GM21381 (cell line): ENCODE data around the gene PRRC2A.

Experiments
- ATAC-seq: cut with Tn5 transposase; IDR thresholded peaks from one replicate; pipeline ENCODE4 v1.9.1; 2021; ENCODE audit warnings: mild to moderate bottlenecking, moderate library complexity; ENCODE audit not compliant: unreplicated experiment

PRRC2A gene

DNA sequence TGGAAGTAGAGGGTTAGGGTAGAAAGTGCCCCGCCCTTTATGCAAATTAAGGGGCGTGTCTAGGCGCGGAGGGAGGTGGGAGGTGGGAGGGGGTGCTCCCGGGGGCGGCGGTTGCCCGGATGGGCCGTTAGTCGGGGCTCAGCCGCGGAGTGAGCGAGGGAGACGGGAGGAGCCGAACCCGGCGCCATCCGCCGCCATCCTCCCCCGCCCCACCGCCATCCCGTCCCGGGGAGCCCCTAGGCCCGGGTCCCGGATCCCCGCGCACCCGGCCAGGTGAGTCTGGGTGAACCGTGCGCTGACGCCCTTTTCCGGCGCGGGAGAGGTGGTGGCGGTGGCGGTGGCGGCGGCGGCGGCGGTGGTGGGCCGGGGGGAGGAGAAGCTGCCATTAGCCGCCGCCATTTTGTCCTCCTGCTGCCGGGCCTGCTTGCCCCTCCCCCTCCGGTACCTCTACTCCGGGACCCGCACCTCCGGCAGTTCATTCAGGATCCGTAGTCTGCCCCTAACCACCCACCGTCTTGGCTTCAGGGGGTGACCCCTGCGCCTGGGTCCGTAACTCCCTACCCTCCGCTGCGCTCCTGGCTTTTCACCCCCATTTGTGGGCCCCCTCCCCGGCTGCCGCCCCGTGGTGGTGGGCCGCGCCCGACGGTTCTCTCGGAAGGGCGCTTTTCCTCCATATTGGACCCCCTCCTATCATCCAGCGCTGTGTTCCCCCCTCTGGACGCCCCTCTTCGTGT is at the start of gene PRRC2A:
TSS of gene PRRC2A (plus strand) at position 130 of the 734 bp plus-strand sequence. CDS start 2,075 bp downstream, outside the sequence.
- peak; percentile 50 for ATAC-seq

DNA sequence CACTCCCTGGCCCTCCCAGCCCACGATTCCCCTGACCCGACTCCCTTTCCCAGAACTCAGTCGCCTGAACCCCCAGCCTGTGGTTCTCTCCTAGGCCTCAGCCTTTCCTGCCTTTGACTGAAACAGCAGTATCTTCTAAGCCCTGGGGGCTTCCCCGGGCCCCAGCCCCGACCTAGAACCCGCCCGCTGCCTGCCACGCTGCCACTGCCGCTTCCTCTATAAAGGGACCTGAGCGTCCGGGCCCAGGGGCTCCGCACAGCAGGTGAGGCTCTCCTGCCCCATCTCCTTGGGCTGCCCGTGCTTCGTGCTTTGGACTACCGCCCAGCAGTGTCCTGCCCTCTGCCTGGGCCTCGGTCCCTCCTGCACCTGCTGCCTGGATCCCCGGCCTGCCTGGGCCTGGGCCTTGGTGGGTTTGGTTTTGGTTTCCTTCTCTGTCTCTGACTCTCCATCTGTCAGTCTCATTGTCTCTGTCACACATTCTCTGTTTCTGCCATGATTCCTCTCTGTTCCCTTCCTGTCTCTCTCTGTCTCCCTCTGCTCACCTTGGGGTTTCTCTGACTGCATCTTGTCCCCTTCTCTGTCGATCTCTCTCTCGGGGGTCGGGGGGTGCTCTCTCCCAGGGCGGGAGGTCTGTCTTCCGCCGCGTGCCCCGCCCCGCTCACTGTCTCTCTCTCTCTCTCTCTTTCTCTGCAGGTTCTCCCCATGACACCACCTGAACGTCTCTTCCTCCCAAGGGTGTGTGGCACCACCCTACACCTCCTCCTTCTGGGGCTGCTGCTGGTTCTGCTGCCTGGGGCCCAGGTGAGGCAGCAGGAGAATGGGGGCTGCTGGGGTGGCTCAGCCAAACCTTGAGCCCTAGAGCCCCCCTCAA is 48.2 kb upstream of the PRRC2A start, which contains the start of gene LTA:
TSS of gene LTA (plus strand) at position 249 of the 871 bp plus-strand sequence. CDS start at position 703, 454 bp downstream.
- no peak for ATAC-seq

DNA sequence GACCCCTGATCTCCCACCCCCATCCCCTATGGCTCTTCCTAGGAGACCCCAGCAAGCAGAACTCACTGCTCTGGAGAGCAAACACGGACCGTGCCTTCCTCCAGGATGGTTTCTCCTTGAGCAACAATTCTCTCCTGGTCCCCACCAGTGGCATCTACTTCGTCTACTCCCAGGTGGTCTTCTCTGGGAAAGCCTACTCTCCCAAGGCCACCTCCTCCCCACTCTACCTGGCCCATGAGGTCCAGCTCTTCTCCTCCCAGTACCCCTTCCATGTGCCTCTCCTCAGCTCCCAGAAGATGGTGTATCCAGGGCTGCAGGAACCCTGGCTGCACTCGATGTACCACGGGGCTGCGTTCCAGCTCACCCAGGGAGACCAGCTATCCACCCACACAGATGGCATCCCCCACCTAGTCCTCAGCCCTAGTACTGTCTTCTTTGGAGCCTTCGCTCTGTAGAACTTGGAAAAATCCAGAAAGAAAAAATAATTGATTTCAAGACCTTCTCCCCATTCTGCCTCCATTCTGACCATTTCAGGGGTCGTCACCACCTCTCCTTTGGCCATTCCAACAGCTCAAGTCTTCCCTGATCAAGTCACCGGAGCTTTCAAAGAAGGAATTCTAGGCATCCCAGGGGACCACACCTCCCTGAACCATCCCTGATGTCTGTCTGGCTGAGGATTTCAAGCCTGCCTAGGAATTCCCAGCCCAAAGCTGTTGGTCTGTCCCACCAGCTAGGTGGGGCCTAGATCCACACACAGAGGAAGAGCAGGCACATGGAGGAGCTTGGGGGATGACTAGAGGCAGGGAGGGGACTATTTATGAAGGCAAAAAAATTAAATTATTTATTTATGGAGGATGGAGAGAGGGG is 47.0 kb upstream of the PRRC2A start:
- no peak for ATAC-seq

DNA sequence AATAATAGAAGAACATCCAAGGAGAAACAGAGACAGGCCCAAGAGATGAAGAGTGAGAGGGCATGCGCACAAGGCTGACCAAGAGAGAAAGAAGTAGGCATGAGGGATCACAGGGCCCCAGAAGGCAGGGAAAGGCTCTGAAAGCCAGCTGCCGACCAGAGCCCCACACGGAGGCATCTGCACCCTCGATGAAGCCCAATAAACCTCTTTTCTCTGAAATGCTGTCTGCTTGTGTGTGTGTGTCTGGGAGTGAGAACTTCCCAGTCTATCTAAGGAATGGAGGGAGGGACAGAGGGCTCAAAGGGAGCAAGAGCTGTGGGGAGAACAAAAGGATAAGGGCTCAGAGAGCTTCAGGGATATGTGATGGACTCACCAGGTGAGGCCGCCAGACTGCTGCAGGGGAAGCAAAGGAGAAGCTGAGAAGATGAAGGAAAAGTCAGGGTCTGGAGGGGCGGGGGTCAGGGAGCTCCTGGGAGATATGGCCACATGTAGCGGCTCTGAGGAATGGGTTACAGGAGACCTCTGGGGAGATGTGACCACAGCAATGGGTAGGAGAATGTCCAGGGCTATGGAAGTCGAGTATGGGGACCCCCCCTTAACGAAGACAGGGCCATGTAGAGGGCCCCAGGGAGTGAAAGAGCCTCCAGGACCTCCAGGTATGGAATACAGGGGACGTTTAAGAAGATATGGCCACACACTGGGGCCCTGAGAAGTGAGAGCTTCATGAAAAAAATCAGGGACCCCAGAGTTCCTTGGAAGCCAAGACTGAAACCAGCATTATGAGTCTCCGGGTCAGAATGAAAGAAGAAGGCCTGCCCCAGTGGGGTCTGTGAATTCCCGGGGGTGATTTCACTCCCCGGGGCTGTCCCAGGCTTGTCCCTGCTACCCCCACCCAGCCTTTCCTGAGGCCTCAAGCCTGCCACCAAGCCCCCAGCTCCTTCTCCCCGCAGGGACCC is 46.1 kb upstream of the PRRC2A start:
- no peak for ATAC-seq

DNA sequence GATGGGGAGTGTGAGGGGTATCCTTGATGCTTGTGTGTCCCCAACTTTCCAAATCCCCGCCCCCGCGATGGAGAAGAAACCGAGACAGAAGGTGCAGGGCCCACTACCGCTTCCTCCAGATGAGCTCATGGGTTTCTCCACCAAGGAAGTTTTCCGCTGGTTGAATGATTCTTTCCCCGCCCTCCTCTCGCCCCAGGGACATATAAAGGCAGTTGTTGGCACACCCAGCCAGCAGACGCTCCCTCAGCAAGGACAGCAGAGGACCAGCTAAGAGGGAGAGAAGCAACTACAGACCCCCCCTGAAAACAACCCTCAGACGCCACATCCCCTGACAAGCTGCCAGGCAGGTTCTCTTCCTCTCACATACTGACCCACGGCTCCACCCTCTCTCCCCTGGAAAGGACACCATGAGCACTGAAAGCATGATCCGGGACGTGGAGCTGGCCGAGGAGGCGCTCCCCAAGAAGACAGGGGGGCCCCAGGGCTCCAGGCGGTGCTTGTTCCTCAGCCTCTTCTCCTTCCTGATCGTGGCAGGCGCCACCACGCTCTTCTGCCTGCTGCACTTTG is 45.1 kb upstream of the PRRC2A start, which contains the start of gene TNF:
TSS of gene TNF (plus strand) at position 231 of the 567 bp plus-strand sequence. CDS start at position 408, 177 bp downstream.
- ATAC-seq = no peak

DNA sequence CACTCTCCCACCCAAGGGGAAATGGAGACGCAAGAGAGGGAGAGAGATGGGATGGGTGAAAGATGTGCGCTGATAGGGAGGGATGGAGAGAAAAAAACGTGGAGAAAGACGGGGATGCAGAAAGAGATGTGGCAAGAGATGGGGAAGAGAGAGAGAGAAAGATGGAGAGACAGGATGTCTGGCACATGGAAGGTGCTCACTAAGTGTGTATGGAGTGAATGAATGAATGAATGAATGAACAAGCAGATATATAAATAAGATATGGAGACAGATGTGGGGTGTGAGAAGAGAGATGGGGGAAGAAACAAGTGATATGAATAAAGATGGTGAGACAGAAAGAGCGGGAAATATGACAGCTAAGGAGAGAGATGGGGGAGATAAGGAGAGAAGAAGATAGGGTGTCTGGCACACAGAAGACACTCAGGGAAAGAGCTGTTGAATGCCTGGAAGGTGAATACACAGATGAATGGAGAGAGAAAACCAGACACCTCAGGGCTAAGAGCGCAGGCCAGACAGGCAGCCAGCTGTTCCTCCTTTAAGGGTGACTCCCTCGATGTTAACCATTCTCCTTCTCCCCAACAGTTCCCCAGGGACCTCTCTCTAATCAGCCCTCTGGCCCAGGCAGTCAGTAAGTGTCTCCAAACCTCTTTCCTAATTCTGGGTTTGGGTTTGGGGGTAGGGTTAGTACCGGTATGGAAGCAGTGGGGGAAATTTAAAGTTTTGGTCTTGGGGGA is 44.4 kb upstream of the PRRC2A start:
- ATAC-seq = no peak

DNA sequence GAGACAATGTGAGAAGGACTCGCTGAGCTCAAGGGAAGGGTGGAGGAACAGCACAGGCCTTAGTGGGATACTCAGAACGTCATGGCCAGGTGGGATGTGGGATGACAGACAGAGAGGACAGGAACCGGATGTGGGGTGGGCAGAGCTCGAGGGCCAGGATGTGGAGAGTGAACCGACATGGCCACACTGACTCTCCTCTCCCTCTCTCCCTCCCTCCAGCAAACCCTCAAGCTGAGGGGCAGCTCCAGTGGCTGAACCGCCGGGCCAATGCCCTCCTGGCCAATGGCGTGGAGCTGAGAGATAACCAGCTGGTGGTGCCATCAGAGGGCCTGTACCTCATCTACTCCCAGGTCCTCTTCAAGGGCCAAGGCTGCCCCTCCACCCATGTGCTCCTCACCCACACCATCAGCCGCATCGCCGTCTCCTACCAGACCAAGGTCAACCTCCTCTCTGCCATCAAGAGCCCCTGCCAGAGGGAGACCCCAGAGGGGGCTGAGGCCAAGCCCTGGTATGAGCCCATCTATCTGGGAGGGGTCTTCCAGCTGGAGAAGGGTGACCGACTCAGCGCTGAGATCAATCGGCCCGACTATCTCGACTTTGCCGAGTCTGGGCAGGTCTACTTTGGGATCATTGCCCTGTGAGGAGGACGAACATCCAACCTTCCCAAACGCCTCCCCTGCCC is 43.5 kb upstream of the PRRC2A start:
- ATAC-seq = no peak

DNA sequence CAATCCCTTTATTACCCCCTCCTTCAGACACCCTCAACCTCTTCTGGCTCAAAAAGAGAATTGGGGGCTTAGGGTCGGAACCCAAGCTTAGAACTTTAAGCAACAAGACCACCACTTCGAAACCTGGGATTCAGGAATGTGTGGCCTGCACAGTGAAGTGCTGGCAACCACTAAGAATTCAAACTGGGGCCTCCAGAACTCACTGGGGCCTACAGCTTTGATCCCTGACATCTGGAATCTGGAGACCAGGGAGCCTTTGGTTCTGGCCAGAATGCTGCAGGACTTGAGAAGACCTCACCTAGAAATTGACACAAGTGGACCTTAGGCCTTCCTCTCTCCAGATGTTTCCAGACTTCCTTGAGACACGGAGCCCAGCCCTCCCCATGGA is 42.9 kb upstream of the PRRC2A start:
- no peak for ATAC-seq

DNA sequence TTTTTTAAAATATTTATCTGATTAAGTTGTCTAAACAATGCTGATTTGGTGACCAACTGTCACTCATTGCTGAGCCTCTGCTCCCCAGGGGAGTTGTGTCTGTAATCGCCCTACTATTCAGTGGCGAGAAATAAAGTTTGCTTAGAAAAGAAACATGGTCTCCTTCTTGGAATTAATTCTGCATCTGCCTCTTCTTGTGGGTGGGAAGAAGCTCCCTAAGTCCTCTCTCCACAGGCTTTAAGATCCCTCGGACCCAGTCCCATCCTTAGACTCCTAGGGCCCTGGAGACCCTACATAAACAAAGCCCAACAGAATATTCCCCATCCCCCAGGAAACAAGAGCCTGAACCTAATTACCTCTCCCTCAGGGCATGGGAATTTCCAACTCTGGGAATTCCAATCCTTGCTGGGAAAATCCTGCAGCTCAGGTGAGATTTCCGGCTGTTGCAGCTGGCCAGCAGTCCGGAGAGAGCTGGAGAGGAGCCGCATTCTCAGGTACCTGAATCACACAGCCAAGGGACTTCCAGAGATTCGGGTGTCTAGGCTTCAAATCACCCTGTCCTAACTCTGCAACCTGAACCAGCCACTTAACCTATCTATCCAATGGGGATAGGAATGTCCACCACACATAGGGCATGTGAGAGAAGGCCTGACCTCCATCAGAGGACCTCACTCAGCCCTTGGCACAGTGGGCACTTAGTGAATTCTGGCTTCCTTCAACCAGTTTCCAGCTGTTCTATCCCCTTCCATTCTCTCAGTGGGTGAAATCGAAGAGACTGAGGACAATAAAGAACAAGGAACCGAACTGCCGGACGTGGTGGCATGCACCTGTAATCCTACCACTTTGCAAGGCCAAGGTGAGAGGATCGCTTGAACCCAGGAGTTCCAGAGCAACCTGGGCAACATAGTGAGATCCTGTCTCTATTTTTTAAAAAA is 42.1 kb upstream of the PRRC2A start:
- no peak for ATAC-seq

DNA sequence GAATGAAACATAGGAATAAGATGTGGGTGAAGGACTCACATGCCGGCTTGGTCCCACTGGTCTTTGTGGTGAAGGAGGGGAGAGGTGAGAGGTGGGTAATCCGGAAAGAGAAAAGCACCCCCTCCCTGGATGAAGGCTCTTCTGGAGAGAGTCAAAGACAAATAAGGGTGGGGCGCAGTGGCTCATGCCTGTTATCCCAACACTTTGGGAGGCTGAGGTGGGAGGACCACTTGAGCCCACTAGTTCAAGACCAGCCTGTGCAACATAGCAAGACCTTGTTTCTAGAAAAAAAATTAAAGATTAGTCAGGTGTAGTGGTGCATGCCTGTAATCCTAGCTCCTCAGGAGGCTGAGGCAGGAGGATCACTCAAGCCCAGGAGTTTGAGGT is 41.4 kb upstream of the PRRC2A start:
- no peak for ATAC-seq

DNA sequence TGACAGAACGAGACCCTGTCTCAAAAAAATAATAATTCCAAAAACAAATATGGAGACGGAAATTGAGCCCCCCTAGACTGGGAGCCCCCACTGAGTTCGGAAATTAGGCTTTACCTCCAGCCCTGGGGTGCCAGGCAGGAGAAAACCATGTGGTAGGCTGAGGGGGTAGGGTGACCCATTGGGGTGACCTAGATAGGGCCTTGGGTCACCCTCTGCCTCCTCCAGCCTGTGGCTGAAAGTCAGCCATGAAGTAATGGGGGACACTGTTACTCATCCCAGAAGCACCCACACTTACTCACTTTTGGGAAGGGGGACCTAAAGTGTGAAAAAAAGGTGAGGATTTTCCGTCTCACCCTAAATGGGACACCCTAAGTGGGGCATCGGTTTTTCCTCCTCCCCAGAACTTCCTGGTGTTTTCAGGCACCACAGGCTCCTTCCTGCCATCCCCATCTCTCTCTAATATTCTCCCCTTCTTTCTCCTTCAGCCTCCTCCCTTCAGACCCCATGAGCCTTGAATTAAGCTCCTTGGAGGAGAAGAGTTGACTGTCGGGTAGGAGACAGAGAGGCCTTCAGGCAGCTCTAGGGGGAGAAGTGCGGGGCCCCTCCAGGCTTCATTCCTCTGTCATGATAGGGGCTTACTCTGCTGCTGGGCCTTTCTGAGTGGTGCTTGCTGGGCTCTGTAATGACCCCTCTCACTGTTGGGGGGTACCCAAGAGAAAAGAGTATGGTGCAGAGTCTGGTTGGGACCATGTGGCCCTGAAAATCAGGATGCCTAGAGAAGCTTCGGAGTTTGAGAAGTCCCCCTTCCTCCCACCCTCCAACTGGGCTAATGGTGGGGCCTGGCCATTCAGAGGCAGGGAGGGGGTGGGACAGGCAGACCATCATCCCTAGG is 40.7 kb upstream of the PRRC2A start:
- ATAC-seq = no peak

DNA sequence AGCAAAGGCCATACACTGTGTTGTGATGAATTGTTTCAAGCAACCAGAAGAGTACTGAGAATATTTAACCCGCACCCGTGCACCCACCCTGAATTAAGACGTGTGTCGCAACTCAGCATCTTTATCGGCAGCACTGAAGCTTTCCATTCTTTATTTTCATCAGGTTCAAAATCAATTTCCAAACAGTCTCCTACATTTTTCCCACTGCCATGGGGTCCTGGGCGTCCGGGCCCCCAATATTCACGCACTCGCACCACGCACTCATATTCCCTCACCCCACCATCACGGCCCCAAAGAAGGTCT is 40.1 kb upstream of the PRRC2A start:
- no peak for ATAC-seq

DNA sequence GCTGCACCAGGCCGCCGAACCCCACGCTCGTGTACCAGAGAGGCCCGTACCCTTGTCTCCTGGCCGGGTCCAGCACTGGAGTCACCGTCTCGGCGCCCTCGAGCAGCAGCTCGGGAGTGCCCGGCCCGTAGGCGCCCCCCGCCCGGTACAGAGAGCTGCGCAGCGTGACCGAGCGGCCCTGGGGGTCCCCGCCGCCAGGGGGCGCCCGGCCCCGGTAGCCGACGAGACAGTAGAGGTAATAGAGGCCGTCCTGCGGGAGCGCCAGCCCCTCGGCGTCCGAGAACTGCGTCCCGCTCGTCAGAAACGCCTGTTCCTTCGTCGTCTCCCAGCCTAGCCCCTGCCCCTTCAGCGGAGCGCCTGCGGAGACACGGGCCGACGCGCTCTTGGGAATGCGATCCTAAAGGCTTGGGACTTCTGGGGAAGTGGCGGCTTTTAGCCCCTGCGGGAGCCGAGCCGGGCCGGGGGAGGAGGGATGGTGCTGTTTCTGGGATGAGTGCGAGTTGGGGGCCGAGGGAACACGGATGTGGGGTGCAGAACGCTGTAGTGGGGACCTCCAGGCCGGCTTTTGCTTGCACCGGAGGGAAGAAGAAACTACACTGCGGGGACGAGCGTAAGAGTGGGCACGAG is 39.6 kb upstream of the PRRC2A start:
- no peak for ATAC-seq

DNA sequence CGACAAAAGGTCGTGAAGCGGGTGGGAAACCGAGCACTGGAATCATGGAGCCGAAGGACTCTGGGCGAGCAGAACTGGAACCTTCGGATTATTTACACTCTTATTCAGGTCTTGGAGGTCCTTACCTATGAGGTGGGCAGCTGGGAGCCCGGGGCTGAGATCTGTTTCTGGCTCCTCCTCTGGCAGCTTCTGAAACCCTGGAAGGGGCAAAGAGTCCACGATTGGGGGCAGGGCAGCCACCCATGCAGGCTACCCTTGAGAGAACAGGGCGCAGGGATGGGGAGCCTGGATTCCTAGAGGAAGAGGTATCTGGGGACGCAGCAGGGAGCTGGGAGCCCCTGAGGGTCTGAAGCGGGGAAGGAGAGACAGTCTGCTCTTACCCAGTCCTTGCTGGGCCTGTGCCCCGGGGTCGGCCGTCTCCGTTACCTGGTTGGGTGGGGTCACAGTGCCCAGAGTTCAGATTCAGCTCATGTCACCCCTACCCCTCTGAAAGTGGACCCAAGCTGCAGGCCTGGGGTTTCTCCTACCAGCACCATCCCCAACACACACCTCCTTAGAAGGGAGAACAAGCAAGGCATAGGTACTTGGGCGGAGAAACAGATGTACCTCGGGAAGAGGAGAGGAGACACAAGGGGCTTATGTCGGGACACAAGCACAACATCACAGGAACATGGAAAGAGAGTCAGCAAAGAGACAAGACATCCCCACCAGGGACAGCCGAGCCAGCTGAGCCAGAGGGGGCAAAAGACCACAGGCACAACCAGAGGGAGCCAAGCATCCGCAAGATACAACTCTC is 38.9 kb upstream of the PRRC2A start:
- no peak for ATAC-seq

DNA sequence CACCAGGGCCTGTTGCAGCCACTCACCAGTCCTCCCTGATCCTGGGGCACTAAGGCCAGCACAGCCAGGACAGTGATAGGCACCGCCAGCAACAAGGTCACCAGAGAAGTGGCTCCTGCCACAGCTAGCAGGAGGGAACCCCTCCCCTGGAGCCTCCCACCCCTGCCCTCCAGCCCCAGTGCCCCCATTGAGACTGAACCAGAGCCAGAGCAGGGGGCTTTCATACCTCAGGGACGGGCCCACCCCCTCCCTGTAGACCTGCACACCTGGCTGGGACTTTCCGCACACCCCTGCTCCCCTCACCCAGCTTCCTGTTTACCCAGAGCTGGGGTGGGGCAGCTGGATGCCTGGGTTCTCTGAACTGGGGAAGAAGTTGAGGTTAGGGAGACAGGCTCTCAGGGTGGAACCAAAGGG is 38.3 kb upstream of the PRRC2A start, which contains the start of gene LTB:
TSS of gene LTB (minus strand) at position 195 of the 414 bp plus-strand sequence. CDS start at position 188, 7 bp downstream.
- no peak for ATAC-seq
